Activated CD4-positive, alpha-beta T cell treated with anti-CD3 and anti-CD28 coated beads, Interleukin-2, amount 50 U/mL, for 24 hours (primary cell): ENCODE data around the gene BEST4.
"Not testable (repeated sequence)": the region's sequence is repeated elsewhere in the genome, so short reads cannot be mapped to it uniquely, and the experiment has no call there.

Experiments used
- DNase-seq, 2 donors: peaks; one replicate each; pipeline ENCODE4 v3.0.0-alpha.2; 2020; ENCODE audit warnings: low read depth in 1 of 2, low spot score in 1 of 2

BEST4 gene

GRCh38 chr1:44778705-44779576, 9.0 kb downstream of the BEST4 start:
- no peak for DNase-seq

- no peak for DNase-seq
These were observed 9.9 kb downstream of the BEST4 start for GRCh38 chr1:44777969-44778635.

GRCh38 chr1:44777547-44777946, 10.4 kb downstream of the BEST4 start:
- DNase-seq = no peak

- no peak for DNase-seq
These were observed 11.3 kb downstream of the BEST4 start for GRCh38 chr1:44776730-44777068.

- no peak for DNase-seq
These were observed 11.8 kb downstream of the BEST4 start for GRCh38 chr1:44775930-44776729.

GRCh38 chr1:44775078-44775929, 12.7 kb downstream of the BEST4 start, which contains the start of gene RPS8:
RPS8 (plus strand) TSS chr1:44775540; CDS start chr1:44775597, 57 bp downstream.
- DNase-seq = peak; percentile 85 to 92

GRCh38 chr1:44766421-44766820, 21.5 kb downstream of the BEST4 start:
- DNase-seq = not testable (repeated sequence)

- no peak for DNase-seq
These were observed 27.1 kb downstream of the BEST4 start for GRCh38 chr1:44760876-44761275.

- no peak for DNase-seq
These were observed 28.9 kb downstream of the BEST4 start for GRCh38 chr1:44759077-44759476.

GRCh38 chr1:44757420-44757819, 30.6 kb downstream of the BEST4 start:
- no peak for DNase-seq

- DNase-seq = no peak
These were observed 40.1 kb downstream of the BEST4 start for GRCh38 chr1:44747878-44748277.

- no peak for DNase-seq
These were observed 44.8 kb downstream of the BEST4 start for GRCh38 chr1:44743211-44743610.

- no peak for DNase-seq
These were observed 47.8 kb downstream of the BEST4 start for GRCh38 chr1:44740179-44740617.

- DNase-seq = peak; percentile 94 to 95
These were observed 48.4 kb downstream of the BEST4 start, which contains the start of gene KIF2C for GRCh38 chr1:44739307-44740178. KIF2C (plus strand) TSS chr1:44739837; CDS start chr1:44739933, 96 bp downstream.

GRCh38 chr1:44738953-44739306, 49.0 kb downstream of the BEST4 start:
- DNase-seq = not testable (repeated sequence)

- DNase-seq = no peak
These were observed 52.0 kb downstream of the BEST4 start for GRCh38 chr1:44735992-44736391.

GRCh38 chr1:44733784-44734183, 54.2 kb downstream of the BEST4 start:
- DNase-seq = no peak
